HepG2 (cell line): Measurements from ENCODE around the gene BSG. TPM values are rescaled to one million over a fixed set of nuclear protein-coding genes. Genes with fewer than 3 reads are reported as not detected.

Experiments
- HDAC2 ChIP-seq: sonication (generic); formaldehyde crosslinking; IDR thresholded peaks from 2 replicates; pipeline ENCODE4 v1.4.0; 2020; ENCODE audit warnings: missing genetic modification reagents
- HOXA3 ChIP-seq: sonication (generic); formaldehyde crosslinking; IDR thresholded peaks from 2 replicates; pipeline ENCODE4 v1.5.0; 2020; ENCODE audit warnings: missing genetic modification reagents
- HOXA5 ChIP-seq: sonication (generic); formaldehyde crosslinking; IDR thresholded peaks from 2 replicates; pipeline ENCODE4 v1.4.0; 2020; ENCODE audit warnings: missing genetic modification reagents
- HOXA7 ChIP-seq: sonication (generic); formaldehyde crosslinking; IDR thresholded peaks from 2 replicates; pipeline ENCODE4 v1.8.1; 2022; ENCODE audit warnings: mild to moderate bottlenecking, missing genetic modification reagents, moderate library complexity
- NFYC ChIP-seq: IDR thresholded peaks from 2 replicates; pipeline ENCODE4 v1.6.1; 2016; ENCODE audit warnings: missing genetic modification reagents, missing compliant biosample characterization
- PITX1 ChIP-seq: sonication (generic); formaldehyde crosslinking; IDR thresholded peaks from 2 replicates; pipeline ENCODE4 v1.5.1; 2020; ENCODE audit warnings: mild to moderate bottlenecking, missing genetic modification reagents
- RORA ChIP-seq: sonication (generic); formaldehyde crosslinking; IDR thresholded peaks from 2 replicates; pipeline ENCODE4 v1.5.0; 2020; ENCODE audit warnings: mild to moderate bottlenecking, missing genetic modification reagents, moderate library complexity
- SP1 ChIP-seq, 2 experiments: fragments of 450-650 bp in 1 of 2; sonication (generic) in 1 of 2; formaldehyde crosslinking in 1 of 2; IDR thresholded peaks; 2 replicates each; pipeline versions ENCODE4 v1.4.0 to v1.6.1; 2016 to 2020; ENCODE audit warnings: missing genetic modification reagents in 1 of 2
- TBX3 ChIP-seq: fragments of 450-650 bp; IDR thresholded peaks from 2 replicates; pipeline ENCODE4 v1.6.1; 2017; ENCODE audit warnings: antibody characterized with exemption, mild to moderate bottlenecking, inconsistent platforms, borderline replicate concordance
- TCF12 ChIP-seq, 2 experiments: fragments of 450-650 bp in 1 of 2; sonication (generic) in 1 of 2; formaldehyde crosslinking in 1 of 2; IDR thresholded peaks; 2 replicates each; pipeline versions ENCODE4 v1.6.1 to v1.8.0; 2017 to 2022; ENCODE audit warnings: antibody characterized with exemption in 1 of 2, mild to moderate bottlenecking in 1 of 2, missing genetic modification reagents in 1 of 2, moderate library complexity in 1 of 2
- XRCC5 ChIP-seq: fragments of 200-400 bp; formaldehyde crosslinking; optimal IDR thresholded peaks from 2 replicates; pipeline ENCODE3; 2017; ENCODE audit warnings: mild to moderate bottlenecking, low read length
- ZBTB34 ChIP-seq: sonication (generic); formaldehyde crosslinking; IDR thresholded peaks from 2 replicates; pipeline ENCODE4 v1.8.0; 2022; ENCODE audit warnings: mild to moderate bottlenecking, missing genetic modification reagents
- ZBTB8A ChIP-seq: sonication (generic); formaldehyde crosslinking; IDR thresholded peaks from 2 replicates; pipeline ENCODE4 v1.4.0; 2020; ENCODE audit warnings: mild to moderate bottlenecking, low read depth, missing genetic modification reagents, borderline replicate concordance
- ZNF224 ChIP-seq: sonication (generic); formaldehyde crosslinking; IDR thresholded peaks from 2 replicates; pipeline ENCODE4 v1.5.0; 2020; ENCODE audit warnings: mild to moderate bottlenecking, missing genetic modification reagents
- ZNF30 ChIP-seq: sonication (generic); formaldehyde crosslinking; IDR thresholded peaks from 2 replicates; pipeline ENCODE4 v1.5.0; 2020; ENCODE audit warnings: mild to moderate bottlenecking, missing genetic modification reagents
- ZNF530 ChIP-seq: sonication (generic); formaldehyde crosslinking; IDR thresholded peaks from 2 replicates; pipeline ENCODE4 v1.5.0; 2020; ENCODE audit warnings: low read depth, mild to moderate bottlenecking, missing genetic modification reagents
- ZNF589 ChIP-seq: sonication (generic); formaldehyde crosslinking; conservative IDR thresholded peaks from 2 replicates; pipeline ENCODE4 v1.8.0; 2022; ENCODE audit warnings: mild to moderate bottlenecking, moderate library complexity, missing genetic modification reagents
- ZNF672 ChIP-seq: sonication (generic); formaldehyde crosslinking; IDR thresholded peaks from 2 replicates; pipeline ENCODE4 v1.8.1; 2022; ENCODE audit warnings: missing genetic modification reagents
- ZNF703 ChIP-seq: sonication (generic); formaldehyde crosslinking; IDR thresholded peaks from 2 replicates; pipeline ENCODE4 v1.5.1; 2020; ENCODE audit warnings: missing genetic modification reagents, mild to moderate bottlenecking, moderate library complexity, borderline replicate concordance
- ZNF713 ChIP-seq: sonication (generic); formaldehyde crosslinking; IDR thresholded peaks from 2 replicates; pipeline ENCODE4 v1.4.0; 2020; ENCODE audit warnings: mild to moderate bottlenecking, missing genetic modification reagents
- polyA plus RNA-seq, 8 experiments: library from polyadenylated mRNA; depleted of rRNA in 3 of 8; stranded (reverse) in 7 of 8; unstranded in 1 of 8; fragments of >200 nt; fragmentation: Illumina TruSeq in 4 of 8; extraction: Trizol in 4 of 8; gene quantifications; 2 replicates each; pipeline versions ENCODE4 v1.2.1 to v1.2.3, GENCODE V29; 2011 to 2016; ENCODE audit warnings: low read depth in 4 of 8, missing spikeins in 1 of 8, mixed read lengths in 1 of 8; ENCODE audit not compliant: insufficient read depth in 1 of 8
- total RNA-seq, 5 experiments: library from RNA; depleted of rRNA; stranded (reverse); fragments of >200 nt; fragmentation: Illumina TruSeq; extraction: Trizol; gene quantifications; 2 replicates each; pipeline ENCODE4 v1.2.3, GENCODE V29; 2016; ENCODE audit warnings: low read depth in 1 of 5
- TF ChIP-seq, protein P1 (sequence below): sonication (generic); formaldehyde crosslinking; IDR thresholded peaks from 2 replicates; pipeline ENCODE4 v1.8.0; 2022; ENCODE audit warnings: missing genetic modification reagents, mild to moderate bottlenecking, inconsistent platforms, borderline replicate concordance
- TF ChIP-seq, protein P2 (sequence below): sonication (generic); formaldehyde crosslinking; IDR thresholded peaks from 2 replicates; pipeline ENCODE4 v1.5.1; 2020; ENCODE audit warnings: missing genetic modification reagents, mild to moderate bottlenecking, borderline replicate concordance
- TF ChIP-seq, protein P3 (sequence below): sonication (generic); formaldehyde crosslinking; IDR thresholded peaks from 2 replicates; pipeline ENCODE4 v1.5.0; 2020; ENCODE audit warnings: missing genetic modification reagents
- TF ChIP-seq, protein P4 (sequence below): fragments of 450-650 bp; IDR thresholded peaks from 2 replicates; pipeline ENCODE4 v1.6.1; 2017

BSG gene
- total and polyA plus RNA-seq, 2 of the 13 experiments (the other 11 are each of a cell fraction or from before 2014, with no cell fraction given), result 309 to 754 TPM

- TF ChIP-seq, protein P1, sequence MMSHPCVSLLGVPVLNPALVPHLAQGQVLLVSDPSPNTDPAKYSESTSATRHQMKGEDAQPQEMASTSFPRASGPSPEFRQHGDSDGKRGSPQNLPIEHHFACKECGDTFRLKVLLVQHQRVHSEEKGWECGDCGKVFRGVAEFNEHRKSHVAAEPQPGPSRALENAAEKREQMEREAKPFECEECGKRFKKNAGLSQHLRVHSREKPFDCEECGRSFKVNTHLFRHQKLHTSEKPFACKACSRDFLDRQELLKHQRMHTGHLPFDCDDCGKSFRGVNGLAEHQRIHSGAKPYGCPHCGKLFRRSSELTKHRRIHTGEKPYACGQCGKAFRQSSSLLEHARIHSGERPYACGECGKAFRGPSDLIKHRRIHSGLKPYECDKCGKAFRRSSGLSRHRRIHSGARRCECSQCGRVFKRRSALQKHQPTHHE (CRISPR knock-in tag), result no peak
- TF ChIP-seq SP1 (IDR thresholded peaks at IDR 0.05), result no peak
- peak; percentile 50 for TF ChIP-seq SP1 (CRISPR knock-in tag; IDR thresholded peaks at IDR 0.05)
- TF ChIP-seq ZBTB8A (CRISPR knock-in tag), result no peak
- no peak for TF ChIP-seq HDAC2 (CRISPR knock-in tag)
- no peak for TF ChIP-seq PITX1 (CRISPR knock-in tag)
- TF ChIP-seq TBX3, result no peak
- TF ChIP-seq ZNF589 (CRISPR knock-in tag), result no peak
- TF ChIP-seq ZNF672 (CRISPR knock-in tag), result no peak
- no peak for TF ChIP-seq TCF12 (IDR thresholded peaks at IDR 0.05)
- no peak for TF ChIP-seq TCF12 (CRISPR knock-in tag; IDR thresholded peaks at IDR 0.05)
- TF ChIP-seq, protein P2, sequence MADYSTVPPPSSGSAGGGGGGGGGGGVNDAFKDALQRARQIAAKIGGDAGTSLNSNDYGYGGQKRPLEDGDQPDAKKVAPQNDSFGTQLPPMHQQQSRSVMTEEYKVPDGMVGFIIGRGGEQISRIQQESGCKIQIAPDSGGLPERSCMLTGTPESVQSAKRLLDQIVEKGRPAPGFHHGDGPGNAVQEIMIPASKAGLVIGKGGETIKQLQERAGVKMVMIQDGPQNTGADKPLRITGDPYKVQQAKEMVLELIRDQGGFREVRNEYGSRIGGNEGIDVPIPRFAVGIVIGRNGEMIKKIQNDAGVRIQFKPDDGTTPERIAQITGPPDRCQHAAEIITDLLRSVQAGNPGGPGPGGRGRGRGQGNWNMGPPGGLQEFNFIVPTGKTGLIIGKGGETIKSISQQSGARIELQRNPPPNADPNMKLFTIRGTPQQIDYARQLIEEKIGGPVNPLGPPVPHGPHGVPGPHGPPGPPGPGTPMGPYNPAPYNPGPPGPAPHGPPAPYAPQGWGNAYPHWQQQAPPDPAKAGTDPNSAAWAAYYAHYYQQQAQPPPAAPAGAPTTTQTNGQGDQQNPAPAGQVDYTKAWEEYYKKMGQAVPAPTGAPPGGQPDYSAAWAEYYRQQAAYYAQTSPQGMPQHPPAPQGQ (CRISPR knock-in tag), result no peak
- TF ChIP-seq HOXA3 (CRISPR knock-in tag), result 0 out of 2 replicates have a peak, but pooled peaks have one; percentile 3
- no peak for TF ChIP-seq ZNF30 (CRISPR knock-in tag)
- TF ChIP-seq, protein P3, sequence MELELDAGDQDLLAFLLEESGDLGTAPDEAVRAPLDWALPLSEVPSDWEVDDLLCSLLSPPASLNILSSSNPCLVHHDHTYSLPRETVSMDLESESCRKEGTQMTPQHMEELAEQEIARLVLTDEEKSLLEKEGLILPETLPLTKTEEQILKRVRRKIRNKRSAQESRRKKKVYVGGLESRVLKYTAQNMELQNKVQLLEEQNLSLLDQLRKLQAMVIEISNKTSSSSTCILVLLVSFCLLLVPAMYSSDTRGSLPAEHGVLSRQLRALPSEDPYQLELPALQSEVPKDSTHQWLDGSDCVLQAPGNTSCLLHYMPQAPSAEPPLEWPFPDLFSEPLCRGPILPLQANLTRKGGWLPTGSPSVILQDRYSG (CRISPR knock-in tag), result no peak
- no peak for TF ChIP-seq HOXA7 (CRISPR knock-in tag)
- TF ChIP-seq NFYC (CRISPR knock-in tag), result 0 out of 2 replicates have a peak, but pooled peaks have one; percentile 21
- TF ChIP-seq ZNF224 (CRISPR knock-in tag), result no peak
- no peak for TF ChIP-seq ZNF713 (CRISPR knock-in tag)
- no peak for TF ChIP-seq HOXA5 (CRISPR knock-in tag)
- no peak for TF ChIP-seq ZNF530 (CRISPR knock-in tag)
- TF ChIP-seq ZBTB34 (CRISPR knock-in tag), result 0 out of 2 replicates have a peak, but pooled peaks have one; percentile 36
- TF ChIP-seq RORA (CRISPR knock-in tag), result no peak
- TF ChIP-seq ZNF703 (CRISPR knock-in tag), result no peak
- peak; percentile 66 for TF ChIP-seq XRCC5
- TF ChIP-seq, protein P4, sequence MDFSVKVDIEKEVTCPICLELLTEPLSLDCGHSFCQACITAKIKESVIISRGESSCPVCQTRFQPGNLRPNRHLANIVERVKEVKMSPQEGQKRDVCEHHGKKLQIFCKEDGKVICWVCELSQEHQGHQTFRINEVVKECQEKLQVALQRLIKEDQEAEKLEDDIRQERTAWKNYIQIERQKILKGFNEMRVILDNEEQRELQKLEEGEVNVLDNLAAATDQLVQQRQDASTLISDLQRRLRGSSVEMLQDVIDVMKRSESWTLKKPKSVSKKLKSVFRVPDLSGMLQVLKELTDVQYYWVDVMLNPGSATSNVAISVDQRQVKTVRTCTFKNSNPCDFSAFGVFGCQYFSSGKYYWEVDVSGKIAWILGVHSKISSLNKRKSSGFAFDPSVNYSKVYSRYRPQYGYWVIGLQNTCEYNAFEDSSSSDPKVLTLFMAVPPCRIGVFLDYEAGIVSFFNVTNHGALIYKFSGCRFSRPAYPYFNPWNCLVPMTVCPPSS, result no peak
These were observed 15.8 kb downstream of the BSG start (continued) for GRCh38 chr19:588093-588740.
